Endothelial cell of umbilical vein (primary cell): Measurements from ENCODE around the gene ADD1. TPM values are rescaled to one million over a fixed set of nuclear protein-coding genes. Genes with fewer than 3 reads are reported as not detected.

Source experiments
- BruUV-seq: library from RNA; stranded (reverse); fragments of 400-500 nt; replicated peaks from 2 replicates; lab custom pipeline; 2021; lab: Mats Ljungman, UMichigan
- CTCF ChIA-PET: fragments of 300-600, 350-600 bp; sonication (Branson Sonifier 250); formaldehyde crosslinking; loops from one replicate; lab custom pipeline; 2021; ENCODE audit warnings: antibody characterized with exemption, inconsistent platforms; lab: Charles Lee
- POLR2A ChIA-PET: fragments of 300-600, 350-600 bp; sonication (Branson Sonifier 250); formaldehyde crosslinking; loops from one replicate; lab custom pipeline; 2021; ENCODE audit warnings: antibody characterized with exemption, inconsistent platforms; lab: Charles Lee
- DNase-seq: peaks from one replicate; pipeline ENCODE4 v3.0.0-alpha.2; 2011; ENCODE audit warnings: low read depth, low spot score
- FAIRE-seq: peaks from 2 replicates; lab custom pipeline; 2011; peaks lifted over from hg19 to GRCh38; lab: Jason Lieb, UNC
- H2AFZ ChIP-seq: 2 replicates; pipeline ENCODE4 v1.6.0; 2012; ENCODE audit warnings: low read depth, low read length, control low read depth, inconsistent platforms
- H3K27ac ChIP-seq: 2 replicates; pipeline ENCODE4 v1.5.1; 2011; ENCODE audit warnings: low read depth, mild to moderate bottlenecking, control low read depth, low read length, moderate library complexity; ENCODE audit not compliant: insufficient read depth
- H3K27me3 ChIP-seq, 2 experiments: 2 replicates each; pipeline versions ENCODE4 v1.6.0 to v1.6.1; 2011; ENCODE audit warnings: low read length in 2 of 2, mixed read lengths in 1 of 2; ENCODE audit not compliant: control insufficient read depth in 2 of 2, insufficient read depth in 2 of 2
- H3K36me3 ChIP-seq, 2 experiments: 2 replicates in 1 of 2; 3 replicates in 1 of 2; pipeline ENCODE4 v1.5.1; 2011; ENCODE audit warnings: low read length in 2 of 2, mild to moderate bottlenecking in 1 of 2, moderate library complexity in 1 of 2; ENCODE audit not compliant: control insufficient read depth in 2 of 2, insufficient read depth in 2 of 2; ENCODE audit errors: extremely low read depth in 1 of 2
- H3K4me1 ChIP-seq: 3 replicates; pipeline ENCODE4 v1.5.1; 2011; ENCODE audit warnings: mild to moderate bottlenecking, low read length; ENCODE audit not compliant: control insufficient read depth, insufficient read depth; ENCODE audit errors: extremely low read depth
- H3K4me2 ChIP-seq: 2 replicates; pipeline ENCODE4 v1.6.1; 2011; ENCODE audit warnings: low read length, control low read depth, mixed read lengths; ENCODE audit not compliant: insufficient read depth
- H3K4me3 ChIP-seq, 3 experiments: fragments of 200-600 bp in 1 of 3; sonication (generic), shearing (Covaris generic) in 1 of 3; replicated peaks in 1 of 3; 2 replicates each; pipeline ENCODE4 v1.5.1; 2011 to 2016; ENCODE audit warnings: control low read depth in 3 of 3, low read length in 3 of 3, mild to moderate bottlenecking in 2 of 3, inconsistent platforms in 1 of 3, low read depth in 1 of 3, moderate library complexity in 1 of 3; ENCODE audit not compliant: insufficient read depth in 1 of 3
- H3K79me2 ChIP-seq: 2 replicates; pipeline ENCODE4 v1.6.0; 2012; ENCODE audit warnings: low read length, inconsistent platforms; ENCODE audit not compliant: control insufficient read depth, insufficient read depth
- H3K9ac ChIP-seq: replicated peaks from 2 replicates; pipeline ENCODE3; 2011; ENCODE audit warnings: low read length, control low read depth; ENCODE audit not compliant: insufficient read depth; ENCODE audit errors: extremely low read depth
- H3K9me1 ChIP-seq: replicated peaks from 3 replicates; pipeline ENCODE4 v1.6.0; 2011; ENCODE audit warnings: mild to moderate bottlenecking, low read length; ENCODE audit not compliant: control insufficient read depth, insufficient read depth; ENCODE audit errors: extremely low read depth
- H3K9me3 ChIP-seq: replicated peaks from 2 replicates; pipeline ENCODE4 v1.5.1; 2012; ENCODE audit warnings: low read length, inconsistent platforms; ENCODE audit not compliant: control insufficient read depth, insufficient read depth
- H4K20me1 ChIP-seq: replicated peaks from 2 replicates; pipeline ENCODE3; 2011; ENCODE audit warnings: mild to moderate bottlenecking, low read length; ENCODE audit not compliant: control insufficient read depth, insufficient read depth; ENCODE audit errors: extremely low read depth
- EZH2 ChIP-seq: IDR thresholded peaks from 2 replicates; pipeline ENCODE4 v1.6.1; 2012; ENCODE audit warnings: borderline replicate concordance, low read depth, mild to moderate bottlenecking, moderate library complexity, low read length, inconsistent platforms; ENCODE audit not compliant: severe bottlenecking
- GATA2 ChIP-seq: IDR thresholded peaks from 2 replicates; pipeline ENCODE4 v1.7.0; 2011; ENCODE audit warnings: low read depth, mild to moderate bottlenecking, moderate library complexity, mixed read lengths, low read length; ENCODE audit not compliant: insufficient read length, insufficient read depth
- JUN ChIP-seq: IDR thresholded peaks from 2 replicates; pipeline ENCODE4 v1.6.1; 2011; ENCODE audit warnings: borderline replicate concordance, low read depth; ENCODE audit not compliant: insufficient read length, insufficient read depth
- POLR2A ChIP-seq: IDR thresholded peaks from 2 replicates; pipeline ENCODE4 v1.6.1; 2012; ENCODE audit warnings: low read depth, mild to moderate bottlenecking, control low read depth, low read length
- dilution Hi-C: fragments of 300-500 bp; cut with MboI; formaldehyde crosslinking; loops from one replicate; pipeline ENCODE4 v1.15.0; 2019; ENCODE audit warnings: low sequenced_read_pairs; ENCODE audit not compliant: extremely low pct_ligation_motif_present
- intact Hi-C: fragments of 100-400 bp; cut with micrococcal nuclease; formaldehyde crosslinking; loops from one replicate; pipeline ENCODE4 v1.10.0; 2022
- polyA plus RNA-seq, 4 experiments: library from polyadenylated mRNA; depleted of rRNA in 3 of 4; stranded (reverse) in 3 of 4; unstranded in 1 of 4; fragments of >200 nt; gene quantifications; 2 replicates each; pipeline versions ENCODE4 v1.2.1 to v1.2.3, GENCODE V29; 2011 to 2012; ENCODE audit warnings: missing spikeins in 1 of 4
- total RNA-seq: library from RNA; stranded (reverse); gene quantifications from 2 replicates; pipeline ENCODE4 v1.2.3, GENCODE V29; 2021
- TF ChIP-seq, protein P1 (sequence below), 2 donors: IDR thresholded peaks; 1 replicate in 1 of 2; 2 replicates in 1 of 2; pipeline ENCODE4 v1.5.1; 2011; ENCODE audit warnings: low read length in 2 of 2, mild to moderate bottlenecking in 2 of 2, moderate library complexity in 2 of 2, control low read depth in 1 of 2, inconsistent platforms in 1 of 2, low read depth in 1 of 2; ENCODE audit not compliant: insufficient read depth in 1 of 2; ENCODE audit errors: extremely low read depth in 1 of 2

ADD1 gene
- total and polyA plus RNA-seq, 2 donors (not counting 3 experiments of a cell fraction or from before 2014, with no cell fraction given), result 219 to 305 TPM

- Histone ChIP-seq H2AFZ (no peak overlapping the region), H3K36me3 (no peaks in the 10 kb centered on the region), H3K9me3 (no peaks in the 10 kb centered on the region), H3K4me2 (no peak overlapping the region), H3K9ac (no peak overlapping the region), H3K79me2 (peaks cover 39% of the 10 kb centered on the region), H3K9me1 (no peaks in the 10 kb centered on the region), H3K4me3 (no peak overlapping the region), H3K27me3 (no peaks in the 10 kb centered on the region), H3K4me1 (peaks cover 35% of the 10 kb centered on the region), H4K20me1 (no peaks in the 10 kb centered on the region), H3K27ac (no peak overlapping the region)
- POLR2A ChIA-PET, result interaction anchor here (2.9 kb wide), 1 partner anchor 12 kb away, joined by 13 read pairs; no protein-coding TSS in a partner anchor
- no TSS peak for BruUV-seq
- DNase-seq, result no peak
- no peak for FAIRE-seq
- CTCF ChIA-PET, result interaction anchor here (4.5 kb wide), 1 partner anchor 46 kb away, joined by 34 read pairs; no protein-coding TSS in a partner anchor
- no peak for TF ChIP-seq POLR2A
- no peak for TF ChIP-seq JUN
- TF ChIP-seq, protein P1, sequence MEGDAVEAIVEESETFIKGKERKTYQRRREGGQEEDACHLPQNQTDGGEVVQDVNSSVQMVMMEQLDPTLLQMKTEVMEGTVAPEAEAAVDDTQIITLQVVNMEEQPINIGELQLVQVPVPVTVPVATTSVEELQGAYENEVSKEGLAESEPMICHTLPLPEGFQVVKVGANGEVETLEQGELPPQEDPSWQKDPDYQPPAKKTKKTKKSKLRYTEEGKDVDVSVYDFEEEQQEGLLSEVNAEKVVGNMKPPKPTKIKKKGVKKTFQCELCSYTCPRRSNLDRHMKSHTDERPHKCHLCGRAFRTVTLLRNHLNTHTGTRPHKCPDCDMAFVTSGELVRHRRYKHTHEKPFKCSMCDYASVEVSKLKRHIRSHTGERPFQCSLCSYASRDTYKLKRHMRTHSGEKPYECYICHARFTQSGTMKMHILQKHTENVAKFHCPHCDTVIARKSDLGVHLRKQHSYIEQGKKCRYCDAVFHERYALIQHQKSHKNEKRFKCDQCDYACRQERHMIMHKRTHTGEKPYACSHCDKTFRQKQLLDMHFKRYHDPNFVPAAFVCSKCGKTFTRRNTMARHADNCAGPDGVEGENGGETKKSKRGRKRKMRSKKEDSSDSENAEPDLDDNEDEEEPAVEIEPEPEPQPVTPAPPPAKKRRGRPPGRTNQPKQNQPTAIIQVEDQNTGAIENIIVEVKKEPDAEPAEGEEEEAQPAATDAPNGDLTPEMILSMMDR (IDR thresholded peaks at IDR 0.05; ENCODE audit: extremely low read depth in 1 of 2, insufficient read depth in 1 of 2, low read depth in 1 of 2, low read length in 2 of 2), result no peak
- no peak for TF ChIP-seq EZH2
- TF ChIP-seq GATA2, result no peak
- dilution Hi-C loops (no loop called here), intact Hi-C loops (loop anchor here (5.0 kb wide), 2 partner anchors 48 to 273 kb away; partner anchors contain the start of gene FAM193A)
These were observed 33.3 kb upstream of the ADD1 start for GRCh38 chr4:2810388-2810787.
